Adipose tissue (tissue), 3 donors: ENCODE results near the gene IL17RA. TPM values are rescaled to one million over a fixed set of nuclear protein-coding genes. Genes with fewer than 3 reads are reported as not detected.

ENCODE experiments used
- H3K27ac ChIP-seq: one replicate; pipeline ENCODE4 v1.5.1; 2013; ENCODE audit warnings: low read depth, low read length
- WGBS, 3 donors: extraction: QIAGEN DNeasy Blood & Tissue Kit; methylation state at CpG; one replicate each; pipeline ENCODE4 v1.1.7; 2013; 5-methylcytosine and 5-hydroxymethylcytosine counted together
- polyA plus RNA-seq, 3 donors: library from polyadenylated mRNA; stranded (reverse); fragments of 200-250 nt; gene quantifications; one replicate each; pipeline ENCODE4 v1.2.3, GENCODE V29; 2013
- donor health status: healthy with polysubstance abuse.
- donor health status: Bipolar disorder and iron deficiency.
- donor health status: healthy.

The IL17RA gene
- polyA plus RNA-seq, 3 donors: 5.0 to 19.7 (median 11.0) TPM

DNA sequence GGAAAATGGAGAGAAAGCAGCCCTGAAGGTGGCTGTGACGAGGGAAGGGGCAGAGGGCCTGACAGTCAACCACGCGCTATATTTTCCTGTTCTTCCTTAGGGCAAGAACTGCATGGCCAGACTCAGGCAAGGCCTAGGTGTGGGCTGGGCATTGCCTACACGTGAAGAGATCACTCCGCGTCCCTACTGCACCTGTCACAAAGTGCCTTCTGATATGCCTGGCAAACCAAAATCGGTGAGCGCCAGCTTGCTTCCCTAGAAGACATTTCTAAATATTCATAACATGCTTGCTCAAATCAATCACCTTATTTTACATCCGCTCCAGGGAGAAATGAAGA lies 30.1 kb downstream of the IL17RA start:
- no peak overlapping the region for H3K27ac ChIP-seq
- WGBS, 3 donors: 70 to 87% (median 70%) methylated on average over 9 of the region's 9 CpGs

DNA sequence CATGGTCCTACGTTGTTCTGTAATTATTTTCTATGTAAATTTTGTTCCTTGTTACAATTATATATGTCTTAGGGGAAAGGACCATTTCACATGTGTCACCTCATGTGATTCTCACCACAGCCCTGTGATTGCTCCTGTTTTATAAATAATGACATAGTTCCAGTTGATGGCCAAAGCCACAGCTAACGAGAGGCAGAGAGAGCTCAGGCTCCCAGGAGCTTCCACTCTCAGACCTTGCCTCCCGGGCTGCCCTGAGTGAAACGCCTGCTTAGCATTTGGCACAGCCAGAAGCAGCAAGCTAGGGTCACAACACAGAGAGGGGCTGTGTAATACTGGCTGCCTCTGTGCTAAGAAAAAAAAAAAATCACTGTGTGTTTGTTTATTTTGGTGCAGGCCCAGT lies 30.4 kb downstream of the IL17RA start:
- WGBS, 3 donors: 48 to 62% (median 54%) methylated on average over 4 of the region's 4 CpGs
- no peak overlapping the region for H3K27ac ChIP-seq

DNA sequence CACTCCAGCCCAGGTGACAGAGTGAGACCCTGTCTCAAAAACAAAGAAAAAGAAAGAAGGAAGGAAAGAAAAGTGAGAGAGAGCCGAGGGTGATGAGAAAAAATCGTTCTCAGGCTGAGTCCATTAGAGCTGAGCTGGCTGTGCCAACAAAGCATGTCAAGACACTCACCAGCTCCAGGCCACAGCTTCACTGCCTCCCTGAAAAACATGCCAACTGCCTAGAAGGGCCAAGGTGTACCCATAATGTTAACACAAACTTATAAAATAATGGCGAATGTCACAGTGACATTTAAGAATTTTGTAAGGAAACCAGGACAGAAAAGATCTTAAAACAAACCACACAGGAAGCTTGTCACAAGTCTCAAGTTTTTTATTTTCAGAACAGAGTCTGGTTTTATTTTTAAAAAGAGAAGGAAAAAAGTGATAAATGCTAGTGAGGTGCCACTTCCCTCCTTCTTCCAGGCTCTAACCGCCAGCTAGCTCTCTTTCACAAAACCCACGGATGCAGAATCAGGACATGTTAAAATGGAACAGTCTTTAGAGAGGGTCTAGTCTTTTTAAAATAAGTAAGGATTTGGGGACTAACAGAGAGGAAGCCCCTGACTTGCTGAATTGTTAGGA lies 31.3 kb downstream of the IL17RA start:
- 43 to 62% (median 43%) methylated on average over 5 of the region's 5 CpGs for WGBS, 3 donors
- no peak overlapping the region for H3K27ac ChIP-seq

DNA sequence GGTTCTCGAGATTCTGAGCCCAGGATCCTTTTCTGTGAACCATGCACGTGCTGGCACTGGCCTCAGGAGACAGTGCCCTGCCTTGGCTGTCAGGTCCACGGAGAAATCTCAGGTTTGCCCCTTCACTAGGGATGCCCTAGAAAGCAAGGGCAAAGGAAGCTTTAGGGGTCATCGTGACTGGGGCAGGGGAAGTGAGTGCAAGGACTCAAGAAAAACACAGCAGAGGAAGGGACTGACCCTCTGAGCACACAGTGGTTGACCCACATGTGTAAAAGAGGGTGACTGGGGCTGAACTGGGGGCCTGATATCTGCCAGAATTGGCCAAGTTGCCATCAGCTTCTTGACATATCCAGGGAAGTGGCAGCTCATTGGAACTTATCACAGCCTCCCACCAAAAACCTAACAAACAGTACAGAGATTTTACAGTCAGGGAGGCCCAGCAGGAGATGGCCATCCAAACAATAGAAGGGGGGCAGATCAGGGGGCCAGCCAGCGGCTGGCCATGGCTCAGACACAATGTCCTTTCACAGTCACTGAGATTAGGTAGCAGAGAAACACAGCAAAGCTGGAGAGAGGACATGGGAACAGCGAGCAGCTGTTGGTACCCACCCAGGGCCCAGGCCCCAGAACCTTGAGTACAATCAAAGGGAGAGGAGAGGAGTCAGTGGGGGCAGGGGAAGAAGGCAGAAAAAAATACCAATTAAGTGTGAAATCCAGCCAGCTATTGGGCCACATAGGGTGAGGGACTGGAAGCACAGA lies 32.0 kb downstream of the IL17RA start:
- H3K27ac ChIP-seq: no peak overlapping the region
- 37 to 52% (median 42%) methylated on average over 6 of the region's 6 CpGs for WGBS, 3 donors

DNA sequence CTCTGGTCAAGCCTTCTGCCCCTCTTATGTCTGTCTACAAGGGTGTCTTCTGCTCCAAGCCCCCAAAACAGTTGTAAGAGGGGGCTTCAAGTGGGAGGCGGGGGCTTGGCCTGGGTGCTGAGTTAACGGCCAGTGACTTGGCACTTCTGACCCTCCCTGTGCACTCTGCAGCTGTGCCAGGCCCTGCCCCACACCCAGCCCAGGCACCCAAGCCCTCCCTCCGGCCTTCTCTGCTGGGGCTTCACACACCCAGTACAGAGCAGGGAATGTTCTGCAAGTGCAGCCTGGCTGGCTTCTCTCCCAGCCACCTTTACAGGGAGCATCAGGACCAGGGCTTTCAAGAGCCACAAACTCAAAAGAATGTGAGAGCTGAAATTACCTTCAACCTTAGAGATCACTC lies 32.6 kb downstream of the IL17RA start:
- 48 to 62% (median 53%) methylated on average over 3 of the region's 3 CpGs for WGBS, 3 donors
- no peak overlapping the region for H3K27ac ChIP-seq

GRCh38 chr22:17117890-17118289 lies 33.1 kb downstream of the IL17RA start:
- H3K27ac ChIP-seq: no peak overlapping the region
- 20 to 68% (median 29%) methylated on average over 4 of the region's 4 CpGs for WGBS, 3 donors

DNA sequence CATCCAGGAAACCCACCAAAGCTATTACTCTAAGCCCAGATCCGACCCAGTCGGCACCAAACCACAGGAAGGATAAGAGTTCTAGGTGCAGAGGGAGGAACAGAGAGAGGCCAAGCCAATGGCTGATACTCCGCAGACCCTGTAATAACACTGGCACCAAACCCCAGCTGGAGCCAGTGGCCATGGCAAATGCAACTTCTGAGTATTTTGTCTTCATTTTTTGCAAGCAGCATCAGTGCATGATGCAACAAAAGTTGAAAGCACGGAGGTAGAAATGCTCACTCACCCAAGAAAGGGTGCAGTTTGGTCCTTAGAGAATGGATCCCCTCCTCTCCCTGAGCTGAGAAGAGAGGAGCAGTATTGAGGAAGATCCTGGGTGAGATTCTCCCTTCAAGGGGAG lies 33.5 kb downstream of the IL17RA start:
- 49 to 76% (median 53%) methylated on average over 4 of the region's 4 CpGs for WGBS, 3 donors
- H3K27ac ChIP-seq: no peak overlapping the region

- 31 to 35% (median 34%) methylated on average over 55 to 63 of the region's 63 CpGs for WGBS, 3 donors
- no peak overlapping the region for H3K27ac ChIP-seq
Measured at GRCh38 chr22:17119481-17120202, 34.8 kb downstream of the IL17RA start.

- H3K27ac ChIP-seq: no peak overlapping the region
- WGBS, 3 donors: 0 to 3% (median 2%) methylated on average over 29 to 45 of the region's 45 CpGs
Measured at GRCh38 chr22:17120281-17120680, 35.5 kb downstream of the IL17RA start.

GRCh38 chr22:17120711-17121232 lies 36.0 kb downstream of the IL17RA start:
- no peak overlapping the region for H3K27ac ChIP-seq
- 0 to 1% (median 1%) methylated on average over 16 to 70 of the region's 70 CpGs for WGBS, 3 donors

- WGBS, 3 donors: 6 to 9% (median 8%) methylated on average over 43 to 68 of the region's 69 CpGs
- no peak within 1 kb of the TSS for H3K27ac ChIP-seq
Measured at GRCh38 chr22:17121233-17122195, 36.7 kb downstream of the IL17RA start, which contains the start of gene TMEM121B. TMEM121B (minus strand) TSS chr22:17121360; CDS start chr22:17121127, 233 bp downstream.

- H3K27ac ChIP-seq: no peak overlapping the region
- 80 to 91% (median 88%) methylated on average over 1 of the region's 1 CpG for WGBS, 3 donors
Measured at GRCh38 chr22:17130199-17130598, 45.4 kb downstream of the IL17RA start.

GRCh38 chr22:17131686-17132085 lies 46.9 kb downstream of the IL17RA start:
- no peak overlapping the region for H3K27ac ChIP-seq
- WGBS, 3 donors: 40 to 60% (median 60%) methylated on average over 5 of the region's 5 CpGs

DNA sequence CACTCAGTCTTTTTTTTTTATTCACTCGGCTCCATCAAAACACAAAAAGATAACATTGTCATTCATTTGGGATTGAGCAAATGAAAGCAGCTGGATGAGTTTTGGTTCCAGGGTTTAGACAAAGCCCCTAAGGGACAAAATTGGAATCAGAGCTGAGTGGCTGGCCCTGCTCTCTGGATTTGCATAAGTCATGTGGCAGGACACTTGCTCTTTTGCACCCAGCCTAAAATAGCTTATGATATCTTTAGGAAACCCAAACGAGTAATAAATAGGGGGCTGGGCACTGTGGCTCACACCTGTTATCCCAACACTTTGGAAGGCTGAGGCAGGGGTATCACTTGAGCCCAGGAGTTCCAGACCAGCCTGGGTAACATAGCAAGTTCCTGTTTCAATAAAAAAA lies 47.3 kb downstream of the IL17RA start:
- H3K27ac ChIP-seq: no peak overlapping the region
- 20 to 37% (median 35%) methylated on average over 2 of the region's 2 CpGs for WGBS, 3 donors

DNA sequence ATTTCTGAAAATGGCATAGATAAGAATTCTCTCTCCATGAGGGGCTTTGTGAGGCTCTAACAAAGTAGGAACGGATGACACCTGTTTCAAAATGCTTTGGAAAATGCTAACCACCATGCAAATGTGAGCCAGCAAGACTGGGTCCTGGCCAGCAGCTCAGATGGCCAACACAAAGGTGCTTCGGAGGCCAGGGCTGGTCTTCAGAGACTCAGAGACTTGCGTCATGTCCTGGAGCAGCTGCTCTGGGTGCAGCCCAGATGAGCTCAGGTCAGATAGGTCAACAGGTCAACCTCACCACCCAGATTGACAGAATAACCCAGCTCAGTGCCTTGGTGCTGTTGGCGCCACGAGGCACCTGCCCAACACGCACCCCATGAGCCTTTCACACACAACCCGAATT lies 48.3 kb downstream of the IL17RA start:
- 92 to 96% (median 96%) methylated on average over 7 of the region's 7 CpGs for WGBS, 3 donors
- no peak overlapping the region for H3K27ac ChIP-seq

GRCh38 chr22:17135153-17135760 lies 50.5 kb downstream of the IL17RA start:
- 82 to 93% (median 87%) methylated on average over 15 of the region's 15 CpGs for WGBS, 3 donors
- H3K27ac ChIP-seq: no peak overlapping the region

DNA sequence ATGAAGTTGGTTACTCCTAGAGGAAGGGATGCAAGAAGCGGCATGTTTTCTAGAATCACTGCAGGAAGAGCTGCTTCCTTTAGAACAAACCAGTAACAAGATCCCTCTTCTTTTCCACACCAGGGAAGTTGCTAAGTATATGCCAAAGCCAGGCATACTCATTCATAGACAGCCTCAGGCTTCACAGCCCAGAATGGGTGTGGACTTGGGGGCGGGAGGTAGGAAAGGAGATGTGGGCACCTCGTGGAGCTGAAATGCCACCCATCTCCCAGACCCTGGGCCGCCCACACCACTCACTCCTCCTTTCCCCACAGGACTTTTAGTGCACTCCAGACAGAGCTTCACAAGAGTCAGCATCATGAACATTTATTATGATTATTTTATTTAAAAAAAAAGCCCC lies 52.4 kb downstream of the IL17RA start:
- no peak overlapping the region for H3K27ac ChIP-seq
- WGBS, 3 donors: 75 to 83% (median 76%) methylated on average over 4 of the region's 4 CpGs
